Esophagus squamous epithelium (tissue), 4 donors: ENCODE measurements around the gene ARFGAP3.

ENCODE experiments used
- POLR2A ChIP-seq, 4 donors: fragments of 450-650 bp; IDR thresholded peaks; one replicate each; pipeline ENCODE4 v1.6.1; 2017; ENCODE audit warnings: antibody characterized with exemption in 4 of 4, mild to moderate bottlenecking in 4 of 4, moderate library complexity in 3 of 4
- TF ChIP-seq, protein P1 (sequence below), 6 experiments: fragments of 450-650 bp in 4 of 6; fragments of 200-600 bp in 2 of 6; sonication (generic) in 2 of 6; IDR thresholded peaks; one replicate each; pipeline ENCODE4 v1.5.1; 2016 to 2019; ENCODE audit warnings: antibody characterized with exemption in 6 of 6, mild to moderate bottlenecking in 4 of 6, moderate library complexity in 4 of 6

- TF ChIP-seq, protein P1, sequence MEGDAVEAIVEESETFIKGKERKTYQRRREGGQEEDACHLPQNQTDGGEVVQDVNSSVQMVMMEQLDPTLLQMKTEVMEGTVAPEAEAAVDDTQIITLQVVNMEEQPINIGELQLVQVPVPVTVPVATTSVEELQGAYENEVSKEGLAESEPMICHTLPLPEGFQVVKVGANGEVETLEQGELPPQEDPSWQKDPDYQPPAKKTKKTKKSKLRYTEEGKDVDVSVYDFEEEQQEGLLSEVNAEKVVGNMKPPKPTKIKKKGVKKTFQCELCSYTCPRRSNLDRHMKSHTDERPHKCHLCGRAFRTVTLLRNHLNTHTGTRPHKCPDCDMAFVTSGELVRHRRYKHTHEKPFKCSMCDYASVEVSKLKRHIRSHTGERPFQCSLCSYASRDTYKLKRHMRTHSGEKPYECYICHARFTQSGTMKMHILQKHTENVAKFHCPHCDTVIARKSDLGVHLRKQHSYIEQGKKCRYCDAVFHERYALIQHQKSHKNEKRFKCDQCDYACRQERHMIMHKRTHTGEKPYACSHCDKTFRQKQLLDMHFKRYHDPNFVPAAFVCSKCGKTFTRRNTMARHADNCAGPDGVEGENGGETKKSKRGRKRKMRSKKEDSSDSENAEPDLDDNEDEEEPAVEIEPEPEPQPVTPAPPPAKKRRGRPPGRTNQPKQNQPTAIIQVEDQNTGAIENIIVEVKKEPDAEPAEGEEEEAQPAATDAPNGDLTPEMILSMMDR (IDR thresholded peaks at IDR 0.05), result peak in 2 of 6 experiments; percentile 24 to 26
- no peak for TF ChIP-seq POLR2A (IDR thresholded peaks at IDR 0.05)
Observed at GRCh38 chr22:42901790-42902508, 44.9 kb upstream of the ARFGAP3 start.
